ENCODE results near the gene CCNF. TPM values are rescaled to one million over a fixed set of nuclear protein-coding genes. Genes with fewer than 3 reads are reported as not detected.

Gene CCNF
- polyA plus RNA-seq, 1 donor from 2014 or later: 5.2 TPM

DNA sequence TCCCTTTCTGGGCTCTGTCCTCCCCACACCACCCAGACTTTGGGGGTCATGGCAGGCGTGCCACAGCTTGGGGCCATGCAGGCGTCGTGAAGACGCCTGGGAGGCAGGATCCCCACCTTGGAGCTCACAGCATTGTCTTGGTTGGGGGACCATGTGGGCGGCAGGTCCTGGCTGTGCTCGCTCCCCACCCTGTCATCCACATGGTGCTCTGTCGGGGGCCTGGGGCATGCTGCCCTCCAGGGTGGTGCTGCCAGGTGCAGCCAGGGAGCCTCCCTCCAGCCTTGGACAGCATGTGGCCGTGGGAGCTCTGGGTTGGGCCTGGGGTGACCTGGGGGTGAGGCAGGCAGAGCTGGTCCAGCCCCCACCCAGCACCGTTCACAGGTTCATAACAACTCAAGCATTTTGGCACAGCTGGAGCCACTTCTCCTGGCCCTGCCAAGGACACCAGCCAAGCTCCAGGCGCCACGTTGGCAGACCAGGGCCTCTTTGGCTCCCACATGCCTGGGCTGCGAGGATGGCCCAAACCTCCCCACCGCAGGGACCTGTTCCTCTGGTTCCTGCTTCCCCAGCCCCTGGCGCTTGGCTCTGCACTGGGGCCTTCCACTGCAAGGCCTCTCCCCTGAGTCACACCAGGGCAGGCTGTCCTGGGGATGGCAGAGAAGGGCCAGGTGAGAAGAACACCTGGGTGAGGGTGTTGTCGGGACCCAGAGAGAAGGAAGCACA is 69.4 kb downstream of the CCNF start:
- Histone ChIP-seq H3K4me2 (ENCODE audit: low read length) (no peak overlapping the region), H3F3A (ENCODE audit: insufficient read depth, low read length, poor library complexity, severe bottlenecking) (no peaks in the 10 kb centered on the region), H3K27ac (ENCODE audit: low read length) (no peak overlapping the region), H2AFZ (ENCODE audit: low read depth, low read length) (no peak overlapping the region), H3K9me2 (ENCODE audit: insufficient read depth, low read length) (no peaks in the 10 kb centered on the region), H3K36me3 (ENCODE audit: insufficient read depth, low read length) (no peaks in the 10 kb centered on the region), H3K79me2 (replicated peaks; ENCODE audit: insufficient read depth, low read length) (no peaks in the 10 kb centered on the region), H3K4me3 (ENCODE audit: low read length) (no peak overlapping the region), H3K9me3 (ENCODE audit: low read length) (no peaks in the 10 kb centered on the region), H3K27me3 (ENCODE audit: insufficient read depth, low read depth, low read length) (no peaks in the 10 kb centered on the region), H4K20me1 (ENCODE audit: insufficient read depth) (no peaks in the 10 kb centered on the region), H3K9ac (ENCODE audit: low read length) (no peak overlapping the region)
- TF ChIP-seq REST (IDR thresholded peaks at IDR 0.05; ENCODE audit: borderline replicate concordance) (no peak), MXI1 (conservative IDR thresholded peaks at IDR 0.05; ENCODE audit: poor library complexity, severe bottlenecking) (no peak), RAD21 (conservative IDR thresholded peaks at IDR 0.05) (no peak), SMC3 (conservative IDR thresholded peaks at IDR 0.05; ENCODE audit: poor library complexity) (no peak)

GRCh38 chr16:2499454-2499853 is 70.2 kb downstream of the CCNF start:
- H3K9me2 ChIP-seq (ENCODE audit: insufficient read depth, low read length): no peaks in the 10 kb centered on the region
- no peaks in the 10 kb centered on the region for H3K27me3 ChIP-seq (ENCODE audit: insufficient read depth, low read depth, low read length)
- H4K20me1 ChIP-seq (ENCODE audit: insufficient read depth): no peaks in the 10 kb centered on the region
- no peaks in the 10 kb centered on the region for H3K9me3 ChIP-seq (ENCODE audit: low read length)
- TF ChIP-seq EP300 (conservative IDR thresholded peaks at IDR 0.05; ENCODE audit: poor library complexity, severe bottlenecking) (no peak), EZH2 (IDR thresholded peaks at IDR 0.05; ENCODE audit: borderline replicate concordance, insufficient read depth, low read length, poor library complexity, severe bottlenecking) (no peak), POLR2AphosphoS5 (IDR thresholded peaks at IDR 0.05) (no peak), TAF1 (IDR thresholded peaks at IDR 0.05; ENCODE audit: low read depth) (no peak), MXI1 (conservative IDR thresholded peaks at IDR 0.05; ENCODE audit: poor library complexity, severe bottlenecking) (no peak), REST (IDR thresholded peaks at IDR 0.05; ENCODE audit: borderline replicate concordance) (no peak), SMC3 (conservative IDR thresholded peaks at IDR 0.05; ENCODE audit: poor library complexity) (no peak), CTCF (IDR thresholded peaks at IDR 0.05; ENCODE audit: poor library complexity, severe bottlenecking) (no peak), RAD21 (conservative IDR thresholded peaks at IDR 0.05) (no peak)
- H3K36me3 ChIP-seq (ENCODE audit: insufficient read depth, low read length): no peaks in the 10 kb centered on the region
- H2AFZ ChIP-seq (ENCODE audit: low read depth, low read length): no peak overlapping the region
- H3K4me2 ChIP-seq (ENCODE audit: low read length): no peak overlapping the region
- H3K4me3 ChIP-seq (ENCODE audit: low read length): no peak overlapping the region
- no peaks in the 10 kb centered on the region for H3K79me2 ChIP-seq (replicated peaks; ENCODE audit: insufficient read depth, low read length)
- H3K27ac ChIP-seq (ENCODE audit: low read length): no peak overlapping the region
- no peak overlapping the region for H3K9ac ChIP-seq (ENCODE audit: low read length)
- no peaks in the 10 kb centered on the region for H3F3A ChIP-seq (ENCODE audit: insufficient read depth, low read length, poor library complexity, severe bottlenecking)
